OCI-LY1 (cell line): ENCODE data around the gene DDIT4L.

Experiments used
- CTCF ChIP-seq: fragments of 200-600 bp; sonication (generic), shearing (Covaris generic); IDR thresholded peaks from 2 replicates; pipeline ENCODE4 v1.5.1; 2017; ENCODE audit warnings: mild to moderate bottlenecking, antibody characterized with exemption, low read length, moderate library complexity, mixed read lengths
- EZH2 ChIP-seq: fragments of 200-600 bp; sonication (generic), shearing (Covaris generic); IDR thresholded peaks from 2 replicates; pipeline ENCODE4 v1.8.0; 2017; ENCODE audit warnings: borderline replicate concordance, mixed run types, mild to moderate bottlenecking, antibody characterized with exemption, low read length, moderate library complexity, mixed read lengths

GRCh38 chr4:100162027-100162685, 28.1 kb downstream of the DDIT4L start:
- TF ChIP-seq EZH2, result no peak
- TF ChIP-seq CTCF, result no peak
